Erythroblast (primary cell): ENCODE results near the gene SLC38A4.
"Not testable (repeated sequence)": the region's sequence is repeated elsewhere in the genome, so short reads cannot be mapped to it uniquely, and the experiment has no call there.

Experiments used
- GATA1 ChIP-seq: IDR thresholded peaks from 2 replicates; pipeline ENCODE4 v1.6.1; 2011; ENCODE audit warnings: low read depth, mild to moderate bottlenecking, control low read depth, low read length, moderate library complexity
- POLR2A ChIP-seq: IDR thresholded peaks from 2 replicates; pipeline ENCODE4 v1.6.1; 2011; ENCODE audit warnings: mild to moderate bottlenecking, low read length

GRCh38 chr12:46854188-46854587, 28.4 kb upstream of the SLC38A4 start:
- not testable (repeated sequence) for TF ChIP-seq POLR2A, GATA1
